Measurements from ENCODE around the gene OPCML. TPM values are rescaled to one million over a fixed set of nuclear protein-coding genes. Genes with fewer than 3 reads are reported as not detected.

OPCML gene
- total RNA-seq, 1 donor from 2014 or later: 1.2 TPM

DNA sequence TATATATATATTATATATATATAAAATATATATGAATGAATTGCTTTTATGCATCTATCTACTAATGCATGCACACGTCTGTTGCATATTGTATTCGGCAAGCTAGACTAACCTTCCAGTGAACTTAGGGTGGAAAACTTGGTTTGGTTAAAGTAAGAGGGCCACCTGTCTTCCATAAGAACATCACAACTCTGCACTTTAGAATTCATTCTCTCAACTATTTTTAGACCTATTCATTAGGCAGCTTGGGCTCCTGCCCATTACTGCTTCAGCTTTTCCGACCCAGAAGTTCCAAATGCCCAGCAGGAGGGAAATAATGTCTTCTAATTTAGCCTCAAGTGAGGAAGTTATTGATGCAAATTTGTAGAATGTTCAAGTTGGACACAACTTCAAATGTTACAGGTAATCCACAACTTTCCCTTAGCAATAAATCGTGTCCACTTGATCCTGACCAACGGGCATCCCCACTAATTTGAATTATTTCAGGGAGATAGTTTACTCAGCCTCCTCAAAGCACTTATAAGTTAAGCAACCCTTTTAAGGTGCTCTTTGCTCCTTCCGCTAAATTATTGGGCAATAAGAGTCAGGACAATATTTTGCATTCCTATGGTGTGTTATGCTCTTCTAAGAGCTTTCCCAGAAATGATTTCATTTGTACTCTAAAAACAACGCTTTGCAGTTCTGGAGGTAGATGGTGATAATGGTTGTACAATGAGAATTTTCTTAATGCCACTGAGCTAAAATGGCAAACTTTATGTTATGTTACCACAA is 132.3 kb downstream of the OPCML start:
- TF ChIP-seq, protein P1, sequence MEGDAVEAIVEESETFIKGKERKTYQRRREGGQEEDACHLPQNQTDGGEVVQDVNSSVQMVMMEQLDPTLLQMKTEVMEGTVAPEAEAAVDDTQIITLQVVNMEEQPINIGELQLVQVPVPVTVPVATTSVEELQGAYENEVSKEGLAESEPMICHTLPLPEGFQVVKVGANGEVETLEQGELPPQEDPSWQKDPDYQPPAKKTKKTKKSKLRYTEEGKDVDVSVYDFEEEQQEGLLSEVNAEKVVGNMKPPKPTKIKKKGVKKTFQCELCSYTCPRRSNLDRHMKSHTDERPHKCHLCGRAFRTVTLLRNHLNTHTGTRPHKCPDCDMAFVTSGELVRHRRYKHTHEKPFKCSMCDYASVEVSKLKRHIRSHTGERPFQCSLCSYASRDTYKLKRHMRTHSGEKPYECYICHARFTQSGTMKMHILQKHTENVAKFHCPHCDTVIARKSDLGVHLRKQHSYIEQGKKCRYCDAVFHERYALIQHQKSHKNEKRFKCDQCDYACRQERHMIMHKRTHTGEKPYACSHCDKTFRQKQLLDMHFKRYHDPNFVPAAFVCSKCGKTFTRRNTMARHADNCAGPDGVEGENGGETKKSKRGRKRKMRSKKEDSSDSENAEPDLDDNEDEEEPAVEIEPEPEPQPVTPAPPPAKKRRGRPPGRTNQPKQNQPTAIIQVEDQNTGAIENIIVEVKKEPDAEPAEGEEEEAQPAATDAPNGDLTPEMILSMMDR (conservative IDR thresholded peaks at IDR 0.05): no peak

DNA sequence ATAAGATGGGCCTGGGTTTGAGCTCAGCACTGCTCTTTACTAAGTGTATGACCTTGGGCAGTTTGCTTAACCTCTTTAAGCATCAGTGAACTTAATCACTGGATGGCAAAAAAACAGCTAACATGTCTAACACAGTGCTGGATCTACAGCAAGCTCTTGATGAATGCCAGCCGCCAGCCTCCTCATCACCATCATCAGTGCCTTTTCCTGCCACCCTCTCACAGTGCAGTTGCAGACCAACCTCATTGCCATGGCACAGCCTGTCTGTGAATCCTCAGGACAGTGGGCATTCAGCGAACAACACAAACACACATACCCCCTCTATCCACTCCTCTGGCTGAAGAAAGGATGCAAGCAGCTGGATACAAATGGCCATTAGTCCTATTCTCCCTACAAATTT is 133.0 kb downstream of the OPCML start:
- H3K27ac Mint-ChIP-seq (ENCODE audit: unreplicated experiment): no peak overlapping the region

More for the DNA sequence above, 132.3 kb downstream of the OPCML start:
- no peak for DNase-seq (ENCODE audit: low read depth, low spot score)
- no peaks in the 10 kb centered on the region for H3K36me3 Mint-ChIP-seq (ENCODE audit: low read depth)
- H3K4me3 Mint-ChIP-seq: no peak overlapping the region
- H3K9me3 Mint-ChIP-seq: peaks cover 5% of the 10 kb centered on the region
- H3K27ac Mint-ChIP-seq (ENCODE audit: unreplicated experiment): no peak overlapping the region
- H3K4me1 Mint-ChIP-seq: peaks cover 14% of the 10 kb centered on the region
- H3K27me3 Mint-ChIP-seq (ENCODE audit: low read depth): no peaks in the 10 kb centered on the region

DNA sequence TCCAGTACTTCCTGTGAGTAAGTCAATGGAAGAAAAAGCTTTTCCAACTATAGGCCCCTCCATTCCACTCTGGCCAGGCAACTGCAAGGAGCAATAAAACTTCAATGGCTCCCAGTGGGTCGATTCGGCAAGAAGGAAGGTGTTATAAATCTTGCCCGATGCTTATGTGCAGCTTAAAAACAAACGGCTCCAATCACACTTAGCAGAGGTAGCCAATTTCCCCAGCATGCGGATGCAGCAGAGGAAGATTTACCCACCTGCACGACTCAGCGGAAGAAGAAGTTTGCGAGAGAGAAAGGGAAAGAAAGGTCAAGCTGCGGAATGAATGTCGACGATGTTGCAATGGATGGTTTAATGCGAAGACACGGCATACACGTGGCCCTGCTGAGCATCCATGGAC is 141.5 kb downstream of the OPCML start:
- DNase-seq (ENCODE audit: low read depth, low spot score): no peak
- Mint-ChIP-seq H3K36me3 (ENCODE audit: low read depth) (peaks cover 2% of the 10 kb centered on the region), H3K27me3 (ENCODE audit: low read depth) (no peaks in the 10 kb centered on the region), H3K27ac (ENCODE audit: unreplicated experiment) (no peak overlapping the region), H3K9me3 (peaks cover 7% of the 10 kb centered on the region), H3K4me3 (no peak overlapping the region), H3K4me1 (peaks cover 13% of the 10 kb centered on the region)
- TF ChIP-seq, protein P1 (conservative IDR thresholded peaks at IDR 0.05): no peak

More for the DNA sequence above, 133.0 kb downstream of the OPCML start:
- Mint-ChIP-seq H3K9me3 (peaks cover 5% of the 10 kb centered on the region), H3K36me3 (ENCODE audit: low read depth) (peaks cover 2% of the 10 kb centered on the region), H3K4me3 (no peak overlapping the region), H3K27me3 (ENCODE audit: low read depth) (no peaks in the 10 kb centered on the region), H3K4me1 (peaks cover 19% of the 10 kb centered on the region)
- no peak for DNase-seq (ENCODE audit: low read depth, low spot score)
- TF ChIP-seq, protein P1 (conservative IDR thresholded peaks at IDR 0.05): no peak

DNA sequence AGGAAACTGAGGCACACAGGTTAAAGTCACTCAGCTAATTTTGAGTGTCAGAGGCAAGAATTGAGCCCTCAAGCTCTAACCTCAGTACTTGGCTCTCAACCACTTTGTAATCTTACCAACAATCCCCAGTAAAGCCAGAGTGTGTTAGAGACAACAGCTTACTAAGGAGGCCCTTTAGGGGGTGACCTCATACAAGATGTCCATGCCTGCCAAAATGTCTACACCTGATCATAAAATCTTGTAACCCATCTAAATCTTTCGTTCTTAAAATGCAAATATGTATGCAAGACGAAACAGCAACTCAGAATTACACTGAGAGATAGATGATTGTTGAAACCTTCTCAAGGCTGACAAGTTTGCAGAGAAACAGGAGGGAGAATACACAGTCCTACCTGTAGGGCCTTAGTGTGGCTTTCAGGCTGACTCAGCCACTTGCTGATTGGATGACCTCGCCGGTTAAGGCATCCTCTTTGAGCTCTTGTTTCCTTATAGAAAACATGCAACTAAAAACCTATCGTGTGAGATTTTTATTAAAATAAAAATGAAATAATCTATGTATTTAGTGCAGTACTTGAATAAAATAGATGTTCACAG is 143.2 kb downstream of the OPCML start:
- TF ChIP-seq, protein P1 (conservative IDR thresholded peaks at IDR 0.05): no peak

DNA sequence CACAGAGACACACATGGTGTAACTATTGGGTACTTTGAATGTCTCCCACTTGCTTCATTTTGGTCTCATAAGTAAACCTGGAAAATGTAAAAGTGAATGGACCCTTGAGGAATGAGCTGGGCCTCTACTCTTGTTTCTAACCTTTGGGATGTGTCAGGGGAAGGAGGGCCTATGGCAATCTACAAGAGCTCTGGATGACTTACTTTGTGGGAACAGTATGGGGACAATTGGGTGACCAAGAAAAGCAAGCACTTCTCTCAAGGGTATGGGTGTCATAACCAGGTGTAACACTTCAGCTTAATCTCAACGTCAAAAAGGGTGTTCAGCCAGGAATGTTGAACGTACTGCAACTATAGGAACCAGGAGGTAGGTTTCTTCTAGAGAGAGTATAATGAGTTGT is 144.0 kb downstream of the OPCML start:
- Mint-ChIP-seq H3K4me1 (peaks cover 23% of the 10 kb centered on the region), H3K27me3 (ENCODE audit: low read depth) (no peaks in the 10 kb centered on the region), H3K9me3 (peaks cover 4% of the 10 kb centered on the region), H3K27ac (ENCODE audit: unreplicated experiment) (no peak overlapping the region), H3K36me3 (ENCODE audit: low read depth) (no peaks in the 10 kb centered on the region), H3K4me3 (no peak overlapping the region)
- no peak for DNase-seq (ENCODE audit: low read depth, low spot score)
- TF ChIP-seq, protein P1 (conservative IDR thresholded peaks at IDR 0.05): no peak

More for the DNA sequence above, 143.2 kb downstream of the OPCML start:
- DNase-seq (ENCODE audit: low read depth, low spot score): no peak
- H3K4me1 Mint-ChIP-seq: peaks cover 16% of the 10 kb centered on the region
- peaks cover 7% of the 10 kb centered on the region for H3K9me3 Mint-ChIP-seq
- no peaks in the 10 kb centered on the region for H3K36me3 Mint-ChIP-seq (ENCODE audit: low read depth)
- no peak overlapping the region for H3K4me3 Mint-ChIP-seq
- H3K27ac Mint-ChIP-seq (ENCODE audit: unreplicated experiment): no peak overlapping the region
- no peaks in the 10 kb centered on the region for H3K27me3 Mint-ChIP-seq (ENCODE audit: low read depth)

Measured in neural crest cell (in vitro differentiated cells).